ENCODE results near the gene RESP18.

- no peak for TF ChIP-seq POLR2AphosphoS5 (IDR thresholded peaks at IDR 0.05; ENCODE audit: low read depth, low read length)
- TF ChIP-seq POLR2A (IDR thresholded peaks at IDR 0.05; ENCODE audit: low read depth, low read length), result no peak
Observed at GRCh38 chr2:219280651-219281050, 51.9 kb downstream of the RESP18 start.
